Sigmoid colon (tissue), 7 donors: ENCODE data around the gene GPD1. TPM values are rescaled to one million over a fixed set of nuclear protein-coding genes. Genes with fewer than 3 reads are reported as not detected.

Experiments
- DNase-seq: peaks from one replicate; pipeline ENCODE4 v3.0.0-alpha.2; 2019
- H3K27ac ChIP-seq, 4 donors: fragments of 200-600 bp; sonication (generic); one replicate each; pipeline ENCODE4 v1.5.1; 2016 to 2019; ENCODE audit warnings: mild to moderate bottlenecking in 1 of 4
- H3K27me3 ChIP-seq, 3 donors: fragments of 200-600 bp; sonication (generic); one replicate each; pipeline ENCODE4 v1.5.1; 2019; ENCODE audit warnings: mild to moderate bottlenecking in 1 of 3
- H3K36me3 ChIP-seq, 4 donors: fragments of 200-600 bp; sonication (generic); one replicate each; pipeline ENCODE4 v1.5.1; 2016 to 2019
- H3K4me1 ChIP-seq, 4 donors: fragments of 200-600 bp; sonication (generic); one replicate each; pipeline ENCODE4 v1.5.1; 2017 to 2019
- H3K4me3 ChIP-seq, 4 donors: fragments of 200-600 bp; sonication (generic); one replicate each; pipeline ENCODE4 v1.5.1; 2017 to 2019; ENCODE audit warnings: mild to moderate bottlenecking in 2 of 4, moderate library complexity in 1 of 4
- H3K9me3 ChIP-seq, 4 donors: fragments of 200-600 bp in 3 of 4; sonication (generic) in 3 of 4; one replicate each; pipeline versions ENCODE4 v1.5.1 to v1.6.1; 2013 to 2019
- CTCF ChIP-seq, 4 experiments: fragments of 450-650 bp in 3 of 4; fragments of 200-600 bp in 1 of 4; IDR thresholded peaks; one replicate each; pipeline ENCODE4 v1.5.1; 2016 to 2019; ENCODE audit warnings: antibody characterized with exemption in 4 of 4, mild to moderate bottlenecking in 3 of 4, moderate library complexity in 2 of 4
- EP300 ChIP-seq, 4 donors: sonication (generic); formaldehyde crosslinking; IDR thresholded peaks; one replicate each; pipeline ENCODE4 v1.6.1; 2017; ENCODE audit warnings: antibody characterized with exemption in 4 of 4
- POLR2A ChIP-seq, 2 donors: fragments of 450-650 bp; IDR thresholded peaks; one replicate each; pipeline ENCODE4 v1.6.1; 2016; ENCODE audit warnings: antibody characterized with exemption in 2 of 2, mild to moderate bottlenecking in 2 of 2, moderate library complexity in 2 of 2
- POLR2AphosphoS5 ChIP-seq, 4 donors: sonication (generic); formaldehyde crosslinking; IDR thresholded peaks; one replicate each; pipeline ENCODE4 v1.6.1; 2017; ENCODE audit warnings: antibody characterized with exemption in 4 of 4
- WGBS, 2 donors: extraction: QIAGEN DNeasy Blood & Tissue Kit; methylation state at CpG; one replicate each; pipeline ENCODE4 v1.1.7; 2013; 5-methylcytosine and 5-hydroxymethylcytosine counted together
- intact Hi-C: fragments of 100-400 bp; cut with DNase I; formaldehyde crosslinking; loops from one replicate; pipeline ENCODE4 v1.15.1; 2023
- polyA plus RNA-seq, 3 donors: library from polyadenylated mRNA; stranded (reverse); fragments of 200-250 nt; gene quantifications; one replicate each; pipeline ENCODE4 v1.2.3, GENCODE V29; 2013
- total RNA-seq, 4 donors: library from RNA; depleted of rRNA; stranded (reverse); fragments of >200 nt; gene quantifications; one replicate each; pipeline ENCODE4 v1.1.0, GENCODE V29; 2016
- donor health status: healthy with polysubstance abuse.
- donor health status: Bipolar disorder and iron deficiency.
- donor health status: healthy.

GPD1 gene
- total and polyA plus RNA-seq, 7 donors, result 0.55 to 59.6 (median 3.0) TPM

- TF ChIP-seq POLR2AphosphoS5 (IDR thresholded peaks at IDR 0.05), result no peak
- TF ChIP-seq EP300 (IDR thresholded peaks at IDR 0.05), result no peak
- TF ChIP-seq CTCF (IDR thresholded peaks at IDR 0.05), result no peak
- no peak for TF ChIP-seq POLR2A (IDR thresholded peaks at IDR 0.05)
- intact Hi-C loops, result loop anchor here (2.0 kb wide), 2 partner anchors 25 to 65 kb away; partner anchors contain the start of gene SMARCD1
- no peak overlapping the region for H3K4me3 ChIP-seq
- WGBS, 2 donors, result 18 to 40% methylated on average over 8 of the region's 8 CpGs
- peak; percentile 68 for DNase-seq
- H3K4me1 ChIP-seq, result peaks cover 0 to 41% (median 30%) of the 10 kb centered on the region in 4 donors
- H3K27ac ChIP-seq, result peak overlapping the region; percentile 61 to 85 (median 74)
- H3K36me3 ChIP-seq, result no peaks in the 10 kb centered on the region
- H3K9me3 ChIP-seq, result no peaks in the 10 kb centered on the region
- H3K27me3 ChIP-seq, result no peaks in the 10 kb centered on the region
Measured at GRCh38 chr12:50110127-50110761, 6.4 kb downstream of the GPD1 start.

GRCh38 chr12:50110762-50111351 lies 7.0 kb downstream of the GPD1 start:
- Histone ChIP-seq H3K27ac (peak overlapping the region; percentile 61 to 85 (median 74)), H3K4me3 (peak overlapping the region in 2 of 4 donors; percentile 31 to 36), H3K36me3 (peaks cover 0 to 4% (median 0%) of the 10 kb centered on the region in 4 donors), H3K27me3 (no peaks in the 10 kb centered on the region), H3K9me3 (no peaks in the 10 kb centered on the region), H3K4me1 (peaks cover 0 to 41% (median 29%) of the 10 kb centered on the region in 4 donors)
- no peak for TF ChIP-seq POLR2AphosphoS5 (IDR thresholded peaks at IDR 0.05)
- TF ChIP-seq EP300 (IDR thresholded peaks at IDR 0.05), result no peak
- DNase-seq, result peak; percentile 80
- WGBS, 2 donors, result 13 to 28% methylated on average over 7 of the region's 7 CpGs
- intact Hi-C loops, result loop anchor here (1.0 to 2.0 kb wide), 3 partner anchors 26 to 64 kb away; partner anchors contain the start of genes CERS5 and SMARCD1

- Histone ChIP-seq H3K4me1 (peaks cover 0 to 41% (median 30%) of the 10 kb centered on the region in 4 donors), H3K27me3 (no peaks in the 10 kb centered on the region), H3K4me3 (peak overlapping the region in 3 of 4 donors; percentile 11 to 36 (median 31)), H3K27ac (peak overlapping the region; percentile 61 to 85 (median 74)), H3K9me3 (no peaks in the 10 kb centered on the region), H3K36me3 (peaks cover 0 to 8% (median 0%) of the 10 kb centered on the region in 4 donors)
- intact Hi-C loops, result loop anchor here (1.0 to 2.0 kb wide), 3 partner anchors 27 to 63 kb away; partner anchors contain the start of genes CERS5 and SMARCD1
- whole genome bisulfite sequencing, 2 donors, result 11 to 24% methylated on average over 19 of the region's 19 CpGs
- TF ChIP-seq EP300 (IDR thresholded peaks at IDR 0.05), result no peak
- TF ChIP-seq CTCF (IDR thresholded peaks at IDR 0.05), result peak in 2 of 4 experiments; percentile 77 to 89
- DNase-seq, result no peak
Measured at GRCh38 chr12:50111395-50111692, 7.5 kb downstream of the GPD1 start.

- Histone ChIP-seq H3K27me3 (no peaks in the 10 kb centered on the region), H3K9me3 (no peaks in the 10 kb centered on the region), H3K36me3 (peaks cover 0 to 8% (median 0%) of the 10 kb centered on the region in 4 donors), H3K27ac (peak within 1 kb of the TSS; percentile 95 to 99 (median 98)), H3K4me3 (peak within 1 kb of the TSS; percentile 70 to 99 (median 86)), H3K4me1 (peaks cover 0 to 44% (median 33%) of the 10 kb centered on the region in 4 donors)
- DNase-seq, result peak; percentile 100
- intact Hi-C loops, result loop anchor here (1.0 to 2.0 kb wide), 3 partner anchors 27 to 63 kb away; partner anchors contain the start of genes CERS5 and SMARCD1
- peak; percentile 99 to 100 (median 100) for TF ChIP-seq POLR2AphosphoS5 (IDR thresholded peaks at IDR 0.05)
- peak; percentile 96 to 99 for TF ChIP-seq POLR2A (IDR thresholded peaks at IDR 0.05)
- peak in 2 of 4 experiments; percentile 86 to 89 for TF ChIP-seq CTCF (IDR thresholded peaks at IDR 0.05)
- TF ChIP-seq EP300 (IDR thresholded peaks at IDR 0.05), result peak in 1 of 4 donors; percentile 64
- 0% methylated on average over 59 of the region's 59 CpGs for WGBS, 2 donors
Measured at GRCh38 chr12:50111693-50112455, 8.1 kb downstream of the GPD1 start, which contains the start of gene COX14. COX14 (plus strand) TSS chr12:50112236; CDS start chr12:50120044, 7,808 bp downstream.
